Measurements from ENCODE around the gene IFI27L1. TPM values are rescaled to one million over a fixed set of nuclear protein-coding genes. Genes with fewer than 3 reads are reported as not detected.

IFI27L1 gene
- total and polyA plus RNA-seq, 2 experiments from 2014 or later, result 9.7 to 28.6 TPM

DNA sequence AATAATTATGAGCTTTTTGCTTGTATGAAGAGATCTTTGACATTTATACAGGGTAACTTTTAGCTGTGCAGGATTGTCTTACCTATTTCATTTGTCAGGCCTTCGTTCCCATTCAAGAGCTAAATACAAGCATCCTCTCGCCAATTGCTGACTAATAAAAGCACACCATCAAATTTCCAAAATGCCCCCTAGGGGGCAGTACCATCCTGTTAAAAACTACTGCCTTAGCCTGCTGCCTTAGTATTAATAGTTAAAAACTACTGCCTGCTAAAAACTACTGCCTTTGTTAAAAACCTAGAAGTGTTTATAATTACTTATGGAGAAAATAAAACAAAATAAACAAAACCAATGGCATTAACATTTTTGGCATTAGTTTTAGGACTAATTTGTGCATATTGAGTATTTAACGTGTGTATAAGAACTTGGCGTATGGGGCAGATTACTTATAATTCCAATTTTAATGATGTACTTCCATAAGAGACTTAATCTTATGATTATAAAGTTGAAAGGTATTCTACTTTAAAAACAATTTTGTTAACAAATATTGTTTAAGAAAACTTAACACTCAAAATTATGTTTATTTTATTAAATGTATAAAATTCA lies 51.3 kb downstream of the IFI27L1 start:
- Mint-ChIP-seq H3K27ac (0 out of 2 replicates have a peak overlapping the region, but pooled peaks have one; percentile 65), H3K4me1 (peaks cover 8% of the 10 kb centered on the region), H3K4me3 (no peak overlapping the region), H3K9me3 (peaks cover 21% of the 10 kb centered on the region), H3K36me3 (ENCODE audit: low read depth) (peaks cover 10% of the 10 kb centered on the region; the same call in 2 of the 3 replicates), H3K27me3 (ENCODE audit: insufficient read depth, low read depth, poor library complexity) (peaks cover 6% of the 10 kb centered on the region)
- Histone ChIP-seq H3K27ac (ENCODE audit: low read depth) (no peak overlapping the region), H3K4me1 (ENCODE audit: insufficient read depth) (peaks cover 11% of the 10 kb centered on the region; the same call in 1 of the 2 replicates), H3K27me3 (ENCODE audit: insufficient read depth) (no peaks in the 10 kb centered on the region), H3K4me3 (no peak overlapping the region), H3K9me2 (ENCODE audit: insufficient read depth) (no peaks in the 10 kb centered on the region), H3K4me2 (no peak overlapping the region), H3K36me3 (ENCODE audit: insufficient read depth) (no peaks in the 10 kb centered on the region), H4K20me1 (replicated peaks; ENCODE audit: insufficient read depth) (no peaks in the 10 kb centered on the region), H3K79me2 (replicated peaks; ENCODE audit: insufficient read depth) (no peaks in the 10 kb centered on the region), H3F3A (replicated peaks; ENCODE audit: low read depth) (no peaks in the 10 kb centered on the region), H2AFZ (no peak overlapping the region)
- DNase-seq (ENCODE audit: low spot score), result peak; percentile 86
- peak; percentile 4; the same call in 1 of the 3 replicates for ATAC-seq
- TF ChIP-seq NANOG (IDR thresholded peaks at IDR 0.05; ENCODE audit: borderline replicate concordance) (no peak), ETS1 (IDR thresholded peaks at IDR 0.05) (no peak)
- TF ChIP-seq, protein P1, sequence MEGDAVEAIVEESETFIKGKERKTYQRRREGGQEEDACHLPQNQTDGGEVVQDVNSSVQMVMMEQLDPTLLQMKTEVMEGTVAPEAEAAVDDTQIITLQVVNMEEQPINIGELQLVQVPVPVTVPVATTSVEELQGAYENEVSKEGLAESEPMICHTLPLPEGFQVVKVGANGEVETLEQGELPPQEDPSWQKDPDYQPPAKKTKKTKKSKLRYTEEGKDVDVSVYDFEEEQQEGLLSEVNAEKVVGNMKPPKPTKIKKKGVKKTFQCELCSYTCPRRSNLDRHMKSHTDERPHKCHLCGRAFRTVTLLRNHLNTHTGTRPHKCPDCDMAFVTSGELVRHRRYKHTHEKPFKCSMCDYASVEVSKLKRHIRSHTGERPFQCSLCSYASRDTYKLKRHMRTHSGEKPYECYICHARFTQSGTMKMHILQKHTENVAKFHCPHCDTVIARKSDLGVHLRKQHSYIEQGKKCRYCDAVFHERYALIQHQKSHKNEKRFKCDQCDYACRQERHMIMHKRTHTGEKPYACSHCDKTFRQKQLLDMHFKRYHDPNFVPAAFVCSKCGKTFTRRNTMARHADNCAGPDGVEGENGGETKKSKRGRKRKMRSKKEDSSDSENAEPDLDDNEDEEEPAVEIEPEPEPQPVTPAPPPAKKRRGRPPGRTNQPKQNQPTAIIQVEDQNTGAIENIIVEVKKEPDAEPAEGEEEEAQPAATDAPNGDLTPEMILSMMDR (conservative IDR thresholded peaks at IDR 0.05; ENCODE audit: low read depth in 2 of 2), result peak; percentile 70 to 99

GRCh38 chr14:94135476-94135875 lies 54.4 kb downstream of the IFI27L1 start:
- peaks cover 7% of the 10 kb centered on the region for H3K27me3 Mint-ChIP-seq (ENCODE audit: insufficient read depth, low read depth, poor library complexity)
- H3K27ac ChIP-seq (ENCODE audit: low read depth), result no peak overlapping the region
- DNase-seq (ENCODE audit: low spot score), result no peak
- ATAC-seq, result no peak
- H2AFZ ChIP-seq, result no peak overlapping the region
- H3F3A ChIP-seq (replicated peaks; ENCODE audit: low read depth), result no peaks in the 10 kb centered on the region
- H3K4me2 ChIP-seq, result no peak overlapping the region
- no peaks in the 10 kb centered on the region for H4K20me1 ChIP-seq (replicated peaks; ENCODE audit: insufficient read depth)
- no peak overlapping the region for H3K4me3 ChIP-seq
- H3K9me2 ChIP-seq (ENCODE audit: insufficient read depth), result no peaks in the 10 kb centered on the region
- no peak overlapping the region for H3K27ac Mint-ChIP-seq
- H3K36me3 Mint-ChIP-seq (ENCODE audit: low read depth), result peaks cover 10% of the 10 kb centered on the region; the same call in 2 of the 3 replicates
- H3K4me1 ChIP-seq (ENCODE audit: insufficient read depth), result peaks cover 9% of the 10 kb centered on the region
- H3K36me3 ChIP-seq (ENCODE audit: insufficient read depth), result no peaks in the 10 kb centered on the region
- peaks cover 13% of the 10 kb centered on the region for H3K4me1 Mint-ChIP-seq
- H3K27me3 ChIP-seq (ENCODE audit: insufficient read depth), result no peaks in the 10 kb centered on the region
- no peaks in the 10 kb centered on the region for H3K79me2 ChIP-seq (replicated peaks; ENCODE audit: insufficient read depth)
- H3K4me3 Mint-ChIP-seq, result no peak overlapping the region
- peaks cover 21% of the 10 kb centered on the region for H3K9me3 Mint-ChIP-seq
- TF ChIP-seq ZNF462 (CRISPR knock-in tag; IDR thresholded peaks at IDR 0.05), result no peak
- TF ChIP-seq, protein P1 (conservative IDR thresholded peaks at IDR 0.05; ENCODE audit: low read depth in 2 of 2), result no peak
- no peak for TF ChIP-seq ZNF114 (CRISPR knock-in tag; IDR thresholded peaks at IDR 0.05)
- TF ChIP-seq ETS1 (IDR thresholded peaks at IDR 0.05), result no peak
- no peak for TF ChIP-seq STAT1 (IDR thresholded peaks at IDR 0.05; ENCODE audit: unreplicated experiment)
- no peak for TF ChIP-seq ZNF331 (CRISPR knock-in tag; IDR thresholded peaks at IDR 0.05; ENCODE audit: low read depth)

Data from GM23338 (cell line).